Muscle of leg (tissue), 11 donors: ENCODE data around the gene CYP19A1. TPM values are rescaled to one million over a fixed set of nuclear protein-coding genes. Genes with fewer than 3 reads are reported as not detected.
A peak's percentile ranks its signal among the peaks of the same experiment; 100 is the strongest.
"Not testable (repeated sequence)": the region's sequence is repeated elsewhere in the genome, so short reads cannot be mapped to it uniquely, and the experiment has no call there.

ENCODE experiments used
- DNase-seq: peaks from one replicate; pipeline ENCODE4 v3.0.0; 2013
- H3K27ac ChIP-seq: one replicate; pipeline ENCODE4 v1.5.1; 2013; ENCODE audit warnings: mild to moderate bottlenecking, low read length, control low read depth
- H3K27me3 ChIP-seq: one replicate; pipeline ENCODE4 v1.6.1; 2013; ENCODE audit warnings: low read length; ENCODE audit not compliant: control insufficient read depth, insufficient read depth
- H3K36me3 ChIP-seq: one replicate; pipeline ENCODE4 v1.6.1; 2013; ENCODE audit warnings: low read length; ENCODE audit not compliant: control insufficient read depth, insufficient read depth
- H3K4me1 ChIP-seq: one replicate; pipeline ENCODE4 v1.6.1; 2013; ENCODE audit warnings: low read length; ENCODE audit not compliant: control insufficient read depth, insufficient read depth
- H3K4me3 ChIP-seq: one replicate; pipeline ENCODE4 v1.5.1; 2013; ENCODE audit warnings: low read length, control low read depth
- H3K9me3 ChIP-seq: replicated peaks from 2 replicates; pipeline ENCODE4 v1.6.1; 2013; ENCODE audit warnings: low read depth, low read length; ENCODE audit not compliant: control insufficient read depth
- WGBS: methylation state at CpG from one replicate; pipeline ENCODE4 v1.1.5; 2013; ENCODE audit warnings: missing lambda C conversion rate; ENCODE audit not compliant: insufficient coverage; 5-methylcytosine and 5-hydroxymethylcytosine counted together
- polyA plus RNA-seq, 8 donors: library from polyadenylated mRNA; unstranded; fragments of 120-200 nt; gene quantifications; one replicate each; pipeline versions ENCODE4 v1.2.1 to v1.2.3, GENCODE V29; 2013; ENCODE audit warnings: inconsistent platforms in 1 of 8, low replicate concordance in 1 of 8; ENCODE audit not compliant: insufficient read length in 8 of 8, insufficient read depth in 1 of 8
- total RNA-seq: library from RNA; stranded (reverse); fragments of 120-200 nt; gene quantifications from one replicate; pipeline ENCODE4 v1.2.4, GENCODE V29; 2013

Gene CYP19A1
- total and polyA plus RNA-seq, 9 donors: 0.51 to 2.0 (median 0.66) TPM

- Histone ChIP-seq H3K4me3 (no peak overlapping the region), H3K27ac (no peak overlapping the region), H3K9me3 (no peaks in the 10 kb centered on the region), H3K4me1 (peaks cover 9% of the 10 kb centered on the region), H3K27me3 (peaks cover 7% of the 10 kb centered on the region), H3K36me3 (no peaks in the 10 kb centered on the region)
- WGBS: 75% methylated on average over 2 of the region's 6 CpGs
- DNase-seq: no peak
These were observed 55.4 kb downstream of the CYP19A1 start for GRCh38 chr15:51283026-51283425.

- H3K27me3 ChIP-seq, H3K9me3 ChIP-seq, H3K36me3 ChIP-seq, H3K4me3 ChIP-seq, H3K4me1 ChIP-seq: not testable (repeated sequence)
- DNase-seq: peak; percentile 84
- WGBS: 36% methylated on average over 2 of the region's 2 CpGs
- peak overlapping the region; percentile 3 for H3K27ac ChIP-seq
These were observed 56.2 kb downstream of the CYP19A1 start for GRCh38 chr15:51282241-51282640.

- Histone ChIP-seq H3K36me3 (no peaks in the 10 kb centered on the region), H3K27ac (no peak overlapping the region), H3K4me1 (peaks cover 9% of the 10 kb centered on the region), H3K27me3 (peaks cover 7% of the 10 kb centered on the region), H3K9me3 (no peaks in the 10 kb centered on the region), H3K4me3 (no peak overlapping the region)
- 57% methylated on average over 3 of the region's 4 CpGs for WGBS
- DNase-seq: peak; percentile 69
These were observed 56.9 kb downstream of the CYP19A1 start for GRCh38 chr15:51281368-51281967.

GRCh38 chr15:51280838-51281237, 57.6 kb downstream of the CYP19A1 start:
- Histone ChIP-seq H3K9me3 (no peaks in the 10 kb centered on the region), H3K27ac (no peak overlapping the region), H3K36me3 (no peaks in the 10 kb centered on the region), H3K4me1 (peaks cover 9% of the 10 kb centered on the region), H3K4me3 (no peak overlapping the region), H3K27me3 (peaks cover 7% of the 10 kb centered on the region)
- no peak for DNase-seq
- WGBS: 96% methylated on average over 4 of the region's 4 CpGs

GRCh38 chr15:51279391-51279790, 59.0 kb downstream of the CYP19A1 start:
- WGBS: no CpG with 5 or more reads among the region's 1 CpG
- Histone ChIP-seq H3K27ac (no peak overlapping the region), H3K4me3 (no peak overlapping the region), H3K27me3 (peaks cover 9% of the 10 kb centered on the region), H3K36me3 (no peaks in the 10 kb centered on the region), H3K9me3 (no peaks in the 10 kb centered on the region), H3K4me1 (peaks cover 9% of the 10 kb centered on the region)
- no peak for DNase-seq

GRCh38 chr15:51277101-51277500, 61.3 kb downstream of the CYP19A1 start:
- WGBS: no CpG with 5 or more reads among the region's 3 CpGs
- H3K4me1 ChIP-seq: peaks cover 5% of the 10 kb centered on the region
- H3K27me3 ChIP-seq: peaks cover 9% of the 10 kb centered on the region
- no peak overlapping the region for H3K4me3 ChIP-seq
- DNase-seq: peak; percentile 59
- H3K27ac ChIP-seq: no peak overlapping the region
- no peaks in the 10 kb centered on the region for H3K9me3 ChIP-seq
- no peaks in the 10 kb centered on the region for H3K36me3 ChIP-seq

GRCh38 chr15:51274956-51275355, 63.4 kb downstream of the CYP19A1 start:
- WGBS: 100% methylated on average over 1 of the region's 4 CpGs
- no peaks in the 10 kb centered on the region for H3K36me3 ChIP-seq
- H3K4me3 ChIP-seq: no peak overlapping the region
- peaks cover 7% of the 10 kb centered on the region for H3K27me3 ChIP-seq
- no peaks in the 10 kb centered on the region for H3K4me1 ChIP-seq
- H3K9me3 ChIP-seq: no peaks in the 10 kb centered on the region
- DNase-seq: no peak
- H3K27ac ChIP-seq: no peak overlapping the region

GRCh38 chr15:51270706-51271105, 67.7 kb downstream of the CYP19A1 start:
- peaks cover 26% of the 10 kb centered on the region for H3K27me3 ChIP-seq
- no peak overlapping the region for H3K27ac ChIP-seq
- H3K4me3 ChIP-seq: no peak overlapping the region
- no peaks in the 10 kb centered on the region for H3K9me3 ChIP-seq
- peak; percentile 74 for DNase-seq
- H3K4me1 ChIP-seq: peaks cover 14% of the 10 kb centered on the region
- no peaks in the 10 kb centered on the region for H3K36me3 ChIP-seq
- WGBS: 74% methylated on average over 5 of the region's 6 CpGs

- no peaks in the 10 kb centered on the region for H3K9me3 ChIP-seq
- WGBS: 59% methylated on average over 2 of the region's 2 CpGs
- DNase-seq: no peak
- H3K36me3 ChIP-seq: no peaks in the 10 kb centered on the region
- no peak overlapping the region for H3K27ac ChIP-seq
- peaks cover 19% of the 10 kb centered on the region for H3K4me1 ChIP-seq
- H3K27me3 ChIP-seq: peaks cover 25% of the 10 kb centered on the region
- H3K4me3 ChIP-seq: no peak overlapping the region
These were observed 68.9 kb downstream of the CYP19A1 start for GRCh38 chr15:51269496-51269895.

- Histone ChIP-seq H3K27ac (no peak overlapping the region), H3K27me3 (peaks cover 25% of the 10 kb centered on the region), H3K4me1 (peaks cover 22% of the 10 kb centered on the region), H3K4me3 (peak overlapping the region; percentile 34), H3K36me3 (no peaks in the 10 kb centered on the region), H3K9me3 (no peaks in the 10 kb centered on the region)
- DNase-seq: no peak
- WGBS: 3% methylated on average over 6 of the region's 11 CpGs
These were observed 70.7 kb downstream of the CYP19A1 start for GRCh38 chr15:51267703-51268083.
